CD4-positive, alpha-beta T cell treated with Interleukin-2 at 100 ng/mL for 4 hours (primary cell): ENCODE results near the gene LURAP1L.

ENCODE experiments used
- DNase-seq: peaks from one replicate; pipeline ENCODE4 v3.0.0-alpha.2; 2020; ENCODE audit warnings: low spot score

The LURAP1L gene, protein sequence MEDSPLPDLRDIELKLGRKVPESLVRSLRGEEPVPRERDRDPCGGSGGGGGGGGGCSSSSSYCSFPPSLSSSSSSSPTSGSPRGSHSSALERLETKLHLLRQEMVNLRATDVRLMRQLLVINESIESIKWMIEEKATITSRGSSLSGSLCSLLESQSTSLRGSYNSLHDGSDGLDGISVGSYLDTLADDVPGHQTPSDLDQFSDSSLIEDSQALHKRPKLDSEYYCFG

DNA sequence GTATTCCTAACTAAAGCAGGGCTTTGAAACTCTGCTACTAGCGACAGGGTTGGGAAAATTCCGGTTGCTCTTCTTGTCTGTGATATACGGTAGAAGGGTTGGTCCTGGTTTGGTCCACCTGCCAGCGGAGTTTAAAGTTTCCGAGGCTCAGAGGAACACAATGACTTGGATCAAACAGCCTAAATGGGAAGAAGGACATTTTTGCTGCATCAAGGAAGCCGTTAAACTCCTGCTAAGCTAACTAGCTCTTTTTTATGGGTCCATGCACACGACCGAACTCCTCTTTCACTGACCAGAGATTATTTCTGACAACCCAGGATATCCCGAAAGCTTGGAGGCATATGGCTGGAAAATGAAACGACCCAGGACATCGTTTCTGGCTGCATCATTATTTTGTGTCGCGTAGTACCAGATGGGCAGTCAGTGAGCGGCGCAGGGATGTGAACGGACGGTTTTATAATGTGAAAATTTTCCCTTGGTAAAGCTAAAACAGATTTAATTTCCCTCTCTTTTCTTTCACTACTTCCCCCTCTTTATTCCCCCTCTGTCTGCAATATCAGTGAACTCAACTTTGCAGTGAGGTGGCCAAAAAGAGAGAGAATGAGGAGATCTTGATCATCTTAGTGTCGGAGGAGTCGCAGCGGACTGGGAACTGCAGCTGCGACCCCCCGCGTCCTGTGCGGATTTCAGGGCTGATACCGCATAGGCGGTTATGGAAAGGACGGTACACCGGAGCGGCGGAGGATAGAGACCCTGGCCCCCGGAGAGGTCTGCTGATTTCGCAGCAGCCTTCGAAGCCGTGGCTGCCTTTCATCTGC, at the start of gene LURAP1L:
LURAP1L (plus strand) TSS at position 160 of the 818 bp plus-strand sequence. CDS start 696 bp downstream, outside the sequence.
- no peak for DNase-seq

DNA sequence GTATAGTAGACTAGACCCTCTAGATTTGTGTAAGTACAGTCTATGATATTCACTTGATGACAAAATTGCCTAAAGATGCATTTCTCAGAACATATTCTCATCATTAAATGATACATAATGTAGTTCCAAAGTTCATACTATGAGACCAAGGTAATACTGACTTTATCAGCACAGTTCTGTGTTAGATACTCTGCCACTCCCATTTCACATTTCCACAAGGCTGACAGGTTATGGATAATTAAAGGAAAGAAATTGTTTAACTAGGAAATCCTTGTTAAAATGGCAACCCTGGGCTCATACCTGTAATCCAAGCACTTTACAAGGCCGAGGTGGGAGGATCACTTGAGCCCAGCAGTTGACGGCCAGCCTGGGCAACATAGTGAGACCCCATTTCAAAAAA, 48.0 kb upstream of the LURAP1L start:
- no peak for DNase-seq

DNA sequence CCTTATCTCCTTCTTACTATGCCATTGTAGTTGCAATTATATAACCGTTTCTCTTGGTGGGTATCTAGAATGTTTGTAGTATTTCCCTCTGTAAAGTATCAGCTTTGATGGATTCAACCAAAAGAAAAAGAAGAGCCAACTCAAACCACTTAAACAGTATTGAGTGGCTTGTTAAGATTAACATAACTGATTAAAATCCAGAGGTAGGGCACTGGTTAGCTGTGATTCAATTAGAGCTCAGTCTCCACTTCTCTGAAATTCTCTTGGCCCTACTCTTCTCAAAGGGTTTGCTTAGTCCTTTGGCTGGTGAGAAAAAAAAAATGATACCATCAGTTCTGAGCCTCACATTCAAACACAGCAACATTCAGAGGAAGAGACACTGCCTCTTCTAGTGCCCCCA, 44.6 kb upstream of the LURAP1L start:
- DNase-seq, result no peak

DNA sequence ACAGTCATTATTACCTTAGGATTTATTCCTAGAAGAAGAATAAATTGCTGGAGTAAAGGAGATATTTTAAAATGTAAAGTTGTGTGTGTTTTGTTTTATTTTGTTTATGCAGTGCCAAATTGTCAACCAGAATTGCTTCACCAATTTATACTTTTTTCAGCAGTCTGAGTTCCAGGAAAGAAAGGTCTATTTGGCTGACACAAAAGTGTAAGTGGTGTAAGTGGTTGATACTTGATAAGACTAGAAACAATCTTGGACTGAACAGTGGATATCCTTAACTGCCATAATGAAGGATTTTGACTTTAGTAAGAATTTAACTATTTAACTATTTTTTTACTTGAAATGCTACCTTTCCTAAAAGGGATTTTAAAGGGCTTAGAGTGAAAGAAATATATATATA, 43.9 kb upstream of the LURAP1L start:
- no peak for DNase-seq

DNA sequence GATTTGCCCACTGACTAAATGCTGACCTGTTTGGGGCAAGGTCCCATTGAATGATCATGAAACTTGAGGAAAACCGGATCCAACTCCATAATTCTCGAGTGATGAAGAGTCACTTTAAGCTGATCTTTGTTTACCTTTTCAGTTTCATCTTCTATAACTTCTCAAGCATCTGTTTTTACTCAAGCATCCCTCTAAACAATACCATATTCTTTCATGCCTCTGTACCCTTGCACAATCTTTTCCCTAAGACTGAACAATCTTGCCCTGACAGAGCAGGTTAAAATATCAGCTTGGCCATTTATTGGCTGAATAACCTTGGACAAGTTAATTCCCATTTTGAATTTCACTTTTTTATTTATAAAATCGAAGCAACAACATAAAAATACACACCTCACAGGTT, 41.8 kb upstream of the LURAP1L start:
- no peak for DNase-seq

DNA sequence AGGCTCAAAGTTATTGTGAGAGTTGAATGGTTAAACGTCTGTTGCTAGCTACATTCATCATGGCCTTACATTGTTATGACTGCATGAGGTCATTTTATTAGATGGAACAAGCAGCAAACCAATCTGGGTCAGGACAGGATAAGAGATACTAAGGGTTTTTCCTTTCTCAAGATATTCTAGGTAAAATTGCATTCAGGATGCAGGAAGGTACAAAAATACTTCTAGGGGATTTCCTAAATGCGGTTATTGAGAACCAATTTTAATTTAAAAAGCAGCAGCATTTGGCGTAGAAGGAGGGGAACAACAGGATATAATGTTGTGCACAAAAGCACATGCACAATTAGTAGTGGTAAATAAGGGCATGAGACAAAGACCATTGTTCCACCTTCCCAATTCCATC, 39.2 kb upstream of the LURAP1L start:
- DNase-seq, result no peak

DNA sequence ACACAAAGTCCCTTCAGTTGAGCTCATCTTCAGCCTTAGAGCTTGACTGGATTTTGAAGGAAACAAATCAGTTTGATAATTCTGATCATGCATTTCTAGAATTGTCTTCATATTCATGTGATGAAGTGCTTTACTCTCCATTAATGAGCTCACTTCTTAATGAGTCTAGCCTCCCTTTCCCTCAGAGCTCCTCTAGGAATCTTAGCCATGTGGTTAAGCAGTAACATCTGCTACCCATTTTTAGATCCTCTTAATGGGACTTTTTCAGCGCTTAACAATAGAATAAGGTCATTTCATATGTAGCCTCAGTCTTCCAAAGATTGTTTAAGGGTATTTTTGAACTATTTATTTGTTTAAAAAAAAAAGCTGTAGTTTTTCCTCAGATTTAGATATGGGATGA, 36.9 kb upstream of the LURAP1L start:
- DNase-seq, result no peak

DNA sequence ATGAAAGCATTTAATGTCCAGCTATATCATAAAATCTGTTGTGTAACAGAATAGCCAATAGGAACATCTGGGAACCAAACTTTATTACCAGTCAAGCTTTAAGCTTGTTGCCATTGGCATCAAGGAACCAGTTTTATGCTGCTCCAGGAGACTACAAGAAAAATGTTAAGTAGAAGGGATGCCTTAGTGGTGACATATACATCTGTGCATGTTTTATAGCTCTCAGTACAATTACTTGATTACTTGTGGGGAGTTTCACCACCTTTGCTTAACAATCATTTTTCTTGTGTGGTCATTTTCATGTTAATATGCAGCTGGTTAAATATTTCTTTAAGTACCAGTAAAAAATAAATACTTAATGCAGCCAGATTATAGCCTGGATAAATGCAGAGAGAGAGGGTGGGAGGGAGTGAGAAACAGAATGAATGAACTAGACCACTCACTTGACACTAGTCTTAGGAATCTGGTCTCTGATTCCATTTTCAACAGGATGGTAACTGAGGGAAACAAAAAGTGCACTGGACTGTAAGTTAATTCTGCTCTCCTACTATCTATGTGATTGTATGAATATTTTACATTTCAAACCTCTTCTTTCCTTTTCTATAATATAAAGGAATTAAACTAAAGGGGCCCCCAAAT, 35.7 kb upstream of the LURAP1L start:
- no peak for DNase-seq

DNA sequence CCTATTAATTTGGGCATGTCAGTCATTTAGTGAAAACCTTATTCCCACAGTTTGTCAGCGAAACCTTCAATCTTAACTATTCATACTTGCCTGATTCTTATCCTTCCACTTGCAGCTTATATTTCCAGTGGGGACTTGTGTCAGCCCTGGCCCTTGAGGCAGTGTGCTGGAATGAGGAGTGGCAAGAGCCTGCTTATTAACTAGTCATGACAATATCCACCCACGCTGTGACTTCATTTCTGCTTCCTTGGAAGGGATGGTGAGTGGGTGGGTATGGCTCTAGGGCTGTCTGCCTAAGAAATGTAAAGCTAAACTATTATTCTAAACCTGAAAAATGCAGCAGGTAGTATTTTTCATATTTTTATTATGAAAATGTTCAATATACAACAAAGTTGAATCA, 34.0 kb upstream of the LURAP1L start:
- no peak for DNase-seq

DNA sequence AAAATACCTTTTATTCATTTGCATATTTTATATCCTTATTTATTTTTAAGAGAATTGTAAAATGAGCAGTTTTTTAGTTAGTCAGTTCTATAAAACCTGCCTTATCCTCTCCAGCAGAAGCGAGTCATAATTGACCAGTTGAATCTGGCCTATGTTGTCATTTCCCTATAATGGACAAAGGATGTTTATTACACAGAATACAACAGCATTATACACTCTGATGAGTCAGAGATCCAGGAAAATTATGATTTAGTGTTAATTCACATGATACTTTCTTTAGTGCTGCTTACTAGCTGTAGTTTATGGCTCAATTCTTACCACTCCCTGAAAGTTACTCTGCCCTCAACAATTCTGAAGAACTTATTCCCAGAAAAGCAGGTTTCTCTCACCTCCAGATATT, 26.8 kb upstream of the LURAP1L start:
- no peak for DNase-seq

DNA sequence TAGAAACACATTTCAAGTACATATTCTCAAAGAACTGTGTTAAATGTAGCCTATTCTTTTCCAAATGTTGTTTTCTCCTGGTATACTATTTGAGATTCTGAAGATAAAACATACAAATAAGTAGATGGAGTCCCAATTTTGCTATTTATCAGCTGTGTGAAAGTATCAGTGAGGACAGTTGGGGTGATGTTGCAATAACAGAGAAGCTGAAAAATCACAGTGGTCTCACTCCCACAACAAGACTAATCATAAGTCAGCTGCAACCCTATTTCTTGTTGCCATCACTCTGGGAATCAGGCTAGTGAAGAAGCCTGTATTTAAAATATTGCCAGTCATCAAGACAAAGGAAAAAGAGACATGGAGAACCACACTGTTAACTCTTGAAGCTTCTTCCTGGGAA, 25.9 kb upstream of the LURAP1L start:
- DNase-seq, result no peak

DNA sequence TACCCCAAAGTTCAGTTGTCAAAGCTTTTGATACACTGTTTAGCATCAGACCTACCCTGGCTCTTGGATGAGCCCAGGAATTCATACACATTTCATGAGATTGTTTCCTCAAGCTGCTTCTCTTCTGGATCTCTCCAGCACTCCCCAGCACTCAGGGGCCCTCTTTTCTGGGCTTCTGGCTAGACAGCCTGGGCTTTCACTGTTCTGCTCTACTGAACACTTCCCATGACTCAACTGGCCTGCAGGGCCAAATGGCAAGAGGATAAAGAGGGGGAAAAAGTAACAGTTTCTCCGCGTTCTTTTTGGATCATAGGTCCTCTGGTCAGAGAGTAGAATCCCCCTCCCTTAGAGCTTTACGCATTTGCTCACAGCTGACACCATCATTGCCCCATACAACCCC, 20.9 kb upstream of the LURAP1L start:
- DNase-seq, result no peak

DNA sequence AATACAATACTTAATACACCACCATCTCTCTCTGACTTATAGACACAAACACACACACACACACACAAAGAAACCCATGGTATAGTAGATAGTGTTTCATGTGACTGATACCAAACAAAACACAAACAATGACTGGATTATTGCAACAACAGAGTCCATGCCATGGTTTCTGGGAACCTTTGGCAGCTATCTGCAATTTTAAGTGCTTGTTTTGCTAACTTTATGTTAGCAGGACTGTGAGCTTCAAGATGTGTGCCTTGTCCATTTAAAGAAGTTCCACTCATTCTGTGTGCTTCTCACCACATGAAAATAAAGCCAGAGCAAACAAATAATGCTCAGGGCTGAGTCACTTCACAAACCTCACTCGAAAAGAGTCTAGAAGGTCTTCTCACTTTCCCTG, 15.1 kb upstream of the LURAP1L start:
- no peak for DNase-seq

DNA sequence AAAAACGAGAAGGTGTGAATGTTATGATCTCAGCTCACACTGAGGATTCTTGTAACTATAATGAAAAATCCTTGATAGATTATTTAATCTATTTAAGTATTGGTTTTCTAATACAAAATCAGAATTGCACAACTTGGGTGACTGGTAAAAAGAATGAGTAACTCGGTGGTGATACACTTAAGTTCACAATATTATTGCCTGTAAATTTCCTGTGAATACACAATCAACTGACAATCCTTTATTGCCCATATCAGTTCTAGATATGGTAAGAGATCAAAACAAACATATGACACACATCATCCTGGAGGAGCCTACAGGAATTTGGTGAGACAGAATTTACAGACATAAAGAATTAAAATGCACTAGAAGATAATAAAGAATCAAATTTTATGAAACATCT, 14.1 kb upstream of the LURAP1L start:
- no peak for DNase-seq

DNA sequence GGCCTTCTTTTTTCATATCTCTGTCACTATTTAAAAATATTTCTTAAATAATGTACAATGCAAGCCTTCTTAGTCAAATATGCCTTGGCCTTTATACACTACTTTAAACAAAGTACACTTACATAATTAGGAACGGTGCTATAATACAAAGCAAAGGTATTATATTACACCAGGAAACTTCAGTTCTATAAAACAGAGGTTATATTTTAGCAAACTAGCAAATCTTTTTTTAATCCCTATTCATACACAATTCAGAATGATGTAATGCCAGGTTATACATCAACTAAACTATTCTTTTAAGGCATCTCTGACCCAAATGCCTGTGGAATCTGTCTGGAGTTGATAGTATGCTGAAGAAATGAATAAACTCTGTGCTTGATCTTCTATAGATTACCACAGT, 10.7 kb upstream of the LURAP1L start:
- no peak for DNase-seq

DNA sequence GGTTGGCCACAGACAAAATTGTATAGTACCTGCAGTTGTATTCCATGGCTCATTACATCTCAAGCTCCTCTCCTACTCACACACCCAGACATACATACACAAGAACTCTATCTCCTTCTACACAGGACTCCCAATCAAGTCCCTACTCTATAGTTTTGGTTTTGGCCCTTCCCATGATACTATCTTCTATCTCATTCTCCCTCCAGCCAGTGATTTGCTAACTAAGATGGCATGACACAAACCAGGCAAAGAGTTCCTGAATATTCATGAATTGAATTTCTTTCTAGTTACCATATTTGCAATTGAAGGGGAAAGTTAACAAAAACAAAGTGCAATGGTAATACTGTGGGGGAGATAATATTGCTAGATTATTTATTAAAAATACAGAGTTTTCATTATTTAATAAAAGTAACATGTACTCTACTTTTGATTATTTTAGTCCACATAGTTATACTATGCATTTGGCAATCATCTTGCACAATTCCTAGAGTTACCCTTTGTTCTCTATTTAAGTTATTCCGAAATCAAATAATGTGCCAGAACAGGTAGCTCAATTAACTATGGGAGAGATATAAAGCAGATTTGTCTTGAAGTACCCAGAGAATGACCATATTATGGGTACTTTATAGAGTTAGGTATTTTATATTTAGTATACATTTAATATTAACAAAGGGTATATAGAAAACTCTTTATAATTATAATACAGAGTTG, 9.6 kb upstream of the LURAP1L start:
- no peak for DNase-seq

DNA sequence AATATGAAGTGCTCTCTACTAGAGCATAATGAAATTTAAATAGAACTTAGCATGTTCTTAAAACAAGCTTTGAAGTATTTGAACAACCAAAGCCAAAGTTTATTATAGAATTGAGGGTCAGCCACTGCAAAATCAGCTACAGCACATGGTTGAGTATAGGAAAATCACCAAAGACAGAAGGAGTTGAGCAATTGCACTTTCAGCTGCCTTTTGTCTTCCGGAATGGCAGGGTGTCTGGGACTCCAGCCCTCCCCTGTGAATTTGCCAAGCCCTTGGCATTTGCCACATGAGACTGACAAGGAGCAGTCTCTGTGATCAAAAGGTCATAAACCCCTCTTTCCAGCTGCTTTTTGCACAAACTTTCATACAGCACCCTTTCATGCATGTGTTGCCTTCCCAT, 8.5 kb upstream of the LURAP1L start:
- no peak for DNase-seq

DNA sequence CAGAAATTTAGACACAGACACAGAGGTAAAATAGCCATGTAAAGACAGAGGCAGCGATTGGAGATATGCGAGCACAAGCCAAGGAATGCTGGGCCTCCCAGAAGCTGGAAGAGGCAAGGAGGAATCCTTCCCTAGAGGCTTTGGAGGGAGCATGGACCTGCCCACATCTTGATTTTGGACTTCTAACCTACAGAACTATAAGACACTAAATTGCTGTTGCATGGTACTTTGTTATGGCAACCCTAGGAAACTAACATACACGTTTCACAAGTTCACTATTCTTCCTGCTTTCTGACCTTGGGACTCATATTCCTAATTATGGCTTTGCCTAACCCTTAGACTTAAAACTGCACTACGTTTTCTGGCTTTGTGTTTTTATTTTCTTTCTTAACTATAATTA, 4.6 kb upstream of the LURAP1L start:
- DNase-seq, result no peak

DNA sequence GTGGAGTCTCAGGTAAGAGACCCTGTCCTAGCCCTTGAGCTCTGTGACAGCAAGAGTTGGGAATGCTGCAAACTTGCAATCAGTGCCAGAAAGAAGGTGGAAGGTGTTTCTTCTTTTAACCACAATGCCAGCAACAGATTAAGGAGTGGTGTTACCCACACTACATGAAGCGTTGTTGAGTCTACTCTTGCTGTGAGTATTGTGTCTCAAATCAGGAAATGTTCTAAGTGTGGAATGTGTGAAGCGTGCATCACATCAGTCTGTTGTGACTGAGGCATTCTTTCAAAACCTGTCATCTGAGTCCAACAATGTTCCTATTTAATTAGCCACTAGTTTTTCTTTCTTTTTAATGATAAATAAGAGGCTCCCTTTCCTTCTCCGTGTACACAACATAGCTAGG, 2.9 kb upstream of the LURAP1L start:
- DNase-seq, result no peak

DNA sequence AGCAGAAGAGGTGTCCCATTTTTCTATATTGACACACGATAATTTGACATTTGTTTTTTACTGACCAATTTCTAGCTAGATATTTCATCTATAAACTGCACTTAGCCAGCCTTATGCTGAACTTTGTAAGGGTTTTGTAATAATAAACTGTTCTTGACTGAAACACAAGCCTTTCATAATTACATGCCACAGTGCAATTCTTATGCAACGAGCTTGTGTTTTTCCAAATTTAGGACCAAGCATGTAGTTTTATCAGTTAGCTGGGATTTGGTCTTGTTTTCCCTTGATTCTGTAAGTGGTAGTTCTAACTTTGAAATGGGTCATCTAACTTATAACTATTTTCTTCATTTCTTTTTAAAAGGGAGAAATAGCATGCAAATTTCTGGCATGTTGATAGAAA, 1.3 kb upstream of the LURAP1L start:
- no peak for DNase-seq

DNA sequence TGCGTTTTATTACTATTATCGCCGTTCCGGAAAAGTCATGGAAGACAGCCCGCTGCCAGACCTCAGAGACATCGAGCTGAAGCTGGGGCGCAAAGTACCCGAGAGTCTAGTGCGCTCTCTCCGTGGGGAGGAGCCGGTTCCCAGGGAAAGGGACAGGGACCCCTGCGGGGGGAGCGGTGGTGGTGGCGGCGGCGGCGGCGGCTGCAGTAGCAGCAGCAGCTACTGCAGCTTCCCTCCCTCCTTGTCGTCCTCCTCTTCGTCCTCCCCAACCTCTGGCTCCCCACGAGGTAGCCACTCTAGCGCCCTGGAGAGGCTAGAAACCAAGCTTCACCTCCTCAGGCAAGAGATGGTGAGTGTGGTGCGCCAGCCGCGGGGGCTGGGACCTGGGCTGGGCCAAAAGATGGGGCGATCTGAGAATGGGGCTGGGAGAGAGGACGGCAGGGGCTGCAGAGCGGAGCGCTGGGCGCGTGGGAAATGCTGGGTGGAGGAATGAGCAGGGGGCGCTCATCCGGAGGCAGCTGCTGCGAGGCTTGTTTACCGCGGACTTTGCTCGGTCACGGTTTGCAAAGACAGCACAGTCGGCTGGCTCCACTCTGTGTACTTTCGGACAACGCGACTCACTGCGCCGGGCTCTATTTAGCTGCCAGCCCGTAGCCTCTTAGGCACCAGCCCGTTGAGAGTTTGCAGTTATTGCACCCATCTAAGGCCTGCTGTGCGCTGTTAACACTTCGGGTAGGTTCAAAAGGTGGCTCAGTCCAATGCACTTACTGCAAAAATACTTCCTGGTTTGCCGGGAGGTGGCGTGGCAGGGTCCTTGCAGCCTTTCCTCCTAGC, 1.1 kb downstream of the LURAP1L start:
- DNase-seq, result no peak

DNA sequence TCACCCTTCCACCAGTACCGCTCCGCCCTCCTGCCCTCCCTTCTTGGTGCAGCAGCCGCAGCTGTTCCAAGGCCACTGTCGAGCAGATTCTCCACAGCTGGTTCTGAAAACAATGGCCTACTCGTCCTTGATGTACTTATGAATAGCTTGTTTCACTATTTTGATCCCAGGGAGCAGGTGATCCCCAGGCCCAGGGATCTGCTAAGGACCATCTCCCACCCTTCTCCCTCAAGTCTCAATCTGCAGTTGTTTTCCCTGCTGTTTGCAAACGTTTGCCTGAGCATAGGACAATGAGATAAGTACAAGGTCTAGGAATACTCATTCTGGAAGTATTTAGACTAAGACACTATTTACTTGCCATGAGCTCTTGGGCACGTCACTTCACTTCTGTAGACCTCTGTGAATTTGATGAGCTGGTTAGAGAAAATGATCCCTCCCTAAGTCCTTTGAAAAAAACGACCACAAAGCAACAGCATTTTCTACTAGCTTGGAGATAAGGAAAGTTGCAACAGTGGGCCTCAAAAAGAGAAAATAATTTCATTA, 1.8 kb downstream of the LURAP1L start:
- DNase-seq, result no peak
